Thoracic aorta endothelial cell (primary cell): ENCODE data around the gene MCTS1. TPM values are rescaled to one million over a fixed set of nuclear protein-coding genes. Genes with fewer than 3 reads are reported as not detected.

ENCODE experiments used
- total RNA-seq: library from RNA; depleted of rRNA; stranded (reverse); fragments of >200 nt; gene quantifications from 2 replicates; pipeline ENCODE4 v1.2.3, GENCODE V29; 2012

The MCTS1 gene, protein sequence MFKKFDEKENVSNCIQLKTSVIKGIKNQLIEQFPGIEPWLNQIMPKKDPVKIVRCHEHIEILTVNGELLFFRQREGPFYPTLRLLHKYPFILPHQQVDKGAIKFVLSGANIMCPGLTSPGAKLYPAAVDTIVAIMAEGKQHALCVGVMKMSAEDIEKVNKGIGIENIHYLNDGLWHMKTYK
- total RNA-seq = 72.5 and 75.5 TPM in 2 replicates

DNA sequence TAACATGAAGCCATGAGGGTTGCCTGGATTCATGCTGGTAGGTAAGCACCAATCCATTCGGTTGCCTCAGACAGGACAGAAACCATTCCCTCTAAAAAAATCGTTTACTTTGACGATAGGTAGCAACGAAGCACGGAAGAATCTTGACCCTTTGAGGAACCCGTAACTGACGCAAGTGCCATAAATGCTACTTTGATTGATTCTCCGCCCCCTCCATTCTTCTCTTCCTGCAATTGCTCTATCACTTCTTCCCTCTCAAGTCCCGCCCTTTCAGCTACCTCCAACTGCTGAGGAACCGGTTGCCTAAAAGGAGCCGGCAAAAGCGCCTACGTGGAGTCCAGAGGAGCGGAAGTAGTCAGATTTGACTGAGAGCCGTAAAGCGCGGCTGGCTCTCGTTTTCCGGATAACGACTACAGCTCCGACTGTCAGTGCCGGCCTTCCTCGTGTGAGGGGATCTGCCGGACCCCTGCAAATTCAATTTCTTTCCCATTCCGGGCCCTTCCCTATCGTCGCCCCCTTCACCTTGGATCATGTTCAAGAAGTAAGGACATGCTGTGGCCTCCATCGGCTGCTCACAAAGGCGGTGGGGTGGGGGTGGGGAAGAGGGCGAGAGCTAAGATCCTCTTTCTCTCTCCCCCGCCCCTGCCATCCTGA, at the start of gene MCTS1:
Gene MCTS1 (plus strand): TSS at position 395 of the 654 bp plus-strand sequence. CDS start 136 bp downstream, at position 531.

DNA sequence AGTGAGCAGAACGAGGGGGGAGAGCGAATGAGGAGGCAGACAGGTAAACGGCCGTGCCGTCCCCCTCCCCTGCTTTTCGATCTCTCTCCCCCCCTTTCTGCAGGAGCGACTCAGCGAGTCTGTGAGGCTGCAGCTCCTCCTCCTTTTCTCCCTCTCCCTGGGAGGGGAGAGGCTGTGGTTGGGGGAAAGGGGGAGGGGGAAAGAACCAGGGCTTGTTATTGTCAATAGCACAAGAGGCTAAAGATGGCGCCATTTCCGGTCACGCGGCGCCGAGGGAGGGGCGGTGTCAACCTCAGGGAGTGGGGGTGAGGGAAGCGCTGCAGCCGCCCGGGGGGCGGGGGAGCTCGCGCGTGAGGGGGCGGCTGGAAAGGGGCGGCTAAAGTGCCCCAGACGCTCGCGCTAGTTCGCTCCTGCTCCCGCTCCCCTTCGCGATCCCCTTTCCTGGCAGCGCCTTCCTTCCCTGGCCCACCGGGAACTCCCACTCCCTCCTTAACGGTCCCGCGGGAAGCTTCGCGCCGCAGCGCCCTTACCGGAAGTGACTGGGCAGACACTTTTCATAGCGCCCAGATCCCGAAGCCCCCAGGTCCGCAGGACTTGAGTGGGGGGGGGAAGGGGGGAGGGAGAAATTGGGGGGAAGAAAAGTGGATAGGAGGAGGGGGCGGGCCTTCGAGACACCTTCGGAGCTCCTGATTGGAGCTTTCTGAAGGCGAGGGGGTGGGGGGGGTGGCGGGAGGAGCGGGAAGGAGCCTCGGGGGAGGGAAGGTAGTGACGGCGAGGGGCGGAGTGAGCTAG, 42.9 kb upstream of the MCTS1 start, which contains the start of gene CUL4B:
Gene CUL4B (minus strand): TSS at position 121 of the 792 bp plus-strand sequence. CDS start 324 bp downstream, outside the sequence.

DNA sequence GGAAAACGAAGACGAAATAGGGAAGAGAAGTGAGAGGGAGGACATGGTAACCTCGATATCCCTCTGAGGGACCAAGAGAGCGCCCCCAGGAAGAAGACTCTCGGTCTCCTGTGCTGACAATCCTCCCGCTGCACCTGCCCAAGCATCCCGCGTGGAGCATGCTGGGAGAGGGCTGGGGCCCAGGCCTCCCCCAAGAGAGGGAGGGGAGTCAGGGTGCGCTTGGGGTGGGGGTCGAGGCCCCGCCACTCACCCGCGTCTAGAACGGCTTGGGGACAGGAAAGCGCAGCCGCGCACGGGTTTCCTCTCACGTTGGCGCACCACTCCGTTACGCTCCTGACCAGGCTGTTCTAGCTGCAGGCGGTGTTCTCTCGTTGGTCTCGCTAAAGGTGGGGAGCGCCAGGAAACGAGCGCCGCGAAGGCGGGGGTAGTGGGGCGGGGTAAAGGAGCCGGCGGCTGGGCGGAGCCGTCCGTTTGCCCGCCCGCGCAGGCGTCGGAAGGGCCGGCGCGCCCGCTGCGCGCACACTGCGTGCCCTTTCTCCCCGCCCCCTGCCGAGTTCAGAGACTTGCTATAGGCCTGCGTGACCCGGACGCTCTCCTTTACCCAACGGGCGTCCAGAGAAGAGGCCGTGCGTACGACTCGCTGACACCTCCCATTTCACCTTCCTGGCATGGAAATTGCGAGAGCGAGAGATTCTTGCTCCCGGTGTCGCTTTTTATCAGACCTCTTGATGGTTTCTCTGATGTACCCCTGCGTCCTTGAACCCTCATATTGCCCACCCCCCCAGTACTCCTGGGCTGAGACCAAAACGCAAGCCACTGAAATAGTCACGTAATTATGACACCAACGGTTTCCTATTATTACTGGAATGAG, 26.0 kb downstream of the MCTS1 start, which contains the start of gene C1GALT1C1:
Gene C1GALT1C1 (minus strand): TSS at position 388 of the 871 bp plus-strand sequence. CDS start 2,888 bp downstream, outside the sequence.

Other genes starting within 250 kb of the MCTS1 start
- not detected in 2 replicates for gene ATP1B4, start 242.0 kb upstream of the MCTS1 start, total RNA-seq
- gene LAMP2, start 134.8 kb upstream of the MCTS1 start, total RNA-seq = 163 and 192 TPM in 2 replicates
- 180 and 230 TPM in 2 replicates for gene CUL4B, start 43.1 kb upstream of the MCTS1 start, total RNA-seq
- gene C1GALT1C1, start 26.0 kb downstream of the MCTS1 start, total RNA-seq = 81.2 and 86.6 TPM in 2 replicates